Adipose tissue (tissue), 3 donors: ENCODE results near the gene PNMA8C. TPM values are rescaled to one million over a fixed set of nuclear protein-coding genes. Genes with fewer than 3 reads are reported as not detected.
"Not testable (repeated sequence)": the region's sequence is repeated elsewhere in the genome, so short reads cannot be mapped to it uniquely, and the experiment has no call there.

Experiments used
- H3K27ac ChIP-seq: one replicate; pipeline ENCODE4 v1.5.1; 2013; ENCODE audit warnings: low read depth, low read length
- WGBS, 3 donors: extraction: QIAGEN DNeasy Blood & Tissue Kit; methylation state at CpG; one replicate each; pipeline ENCODE4 v1.1.7; 2013; 5-methylcytosine and 5-hydroxymethylcytosine counted together
- polyA plus RNA-seq, 3 donors: library from polyadenylated mRNA; stranded (reverse); fragments of 200-250 nt; gene quantifications; one replicate each; pipeline ENCODE4 v1.2.3, GENCODE V29; 2013
- donor health status: healthy with polysubstance abuse.
- donor health status: Bipolar disorder and iron deficiency.
- donor health status: healthy.

PNMA8C gene
- polyA plus RNA-seq, 3 donors: 0.03 TPM; not detected in 2

- 77 to 87% (median 85%) methylated on average over 15 of the region's 15 CpGs for WGBS, 3 donors
- H3K27ac ChIP-seq: no peak overlapping the region
Measured at GRCh38 chr19:46381756-46382345, 46.9 kb downstream of the PNMA8C start.

- WGBS, 3 donors: 94 to 100% (median 100%) methylated on average over 2 of the region's 2 CpGs
- no peak overlapping the region for H3K27ac ChIP-seq
Measured at GRCh38 chr19:46381346-46381745, 47.4 kb downstream of the PNMA8C start.

- WGBS, 3 donors: 90 to 94% (median 93%) methylated on average over 2 of the region's 2 CpGs
- no peak overlapping the region for H3K27ac ChIP-seq
Measured at GRCh38 chr19:46380690-46381089, 48.0 kb downstream of the PNMA8C start.

- WGBS, 3 donors: 33 to 57% (median 46%) methylated on average over 2 of the region's 2 CpGs
- no peak overlapping the region for H3K27ac ChIP-seq
Measured at GRCh38 chr19:46378268-46378667, 50.5 kb downstream of the PNMA8C start.

- WGBS, 3 donors: 92 to 95% (median 94%) methylated on average over 20 of the region's 20 CpGs
- H3K27ac ChIP-seq: no peak overlapping the region
Measured at GRCh38 chr19:46376241-46377153, 52.2 kb downstream of the PNMA8C start.

GRCh38 chr19:46375476-46376067, 53.2 kb downstream of the PNMA8C start:
- WGBS, 3 donors: 94 to 99% (median 95%) methylated on average over 18 to 22 of the region's 22 CpGs
- H3K27ac ChIP-seq: not testable (repeated sequence)

Other genes with a start within 250 kb of the PNMA8C start
- not detected for gene IGFL1, start 199.2 kb downstream of the PNMA8C start, polyA plus RNA-seq
- 10 to 100 TPM in 2 of 3 donors, 1 to 10 TPM in 1; 9.5 to 99.1 (median 25.0) TPM for gene HIF3A, start 131.9 kb downstream of the PNMA8C start, polyA plus RNA-seq
- 10 to 100 TPM; 22.2 to 38.3 (median 28.1) TPM for gene PPP5C, start 81.8 kb downstream of the PNMA8C start, polyA plus RNA-seq
- 1 to 10 TPM; 1.1 to 8.9 (median 8.0) TPM for gene CCDC8, start 15.4 kb downstream of the PNMA8C start, polyA plus RNA-seq
- gene PNMA8A, start 42.6 kb upstream of the PNMA8C start, polyA plus RNA-seq: 1 to 10 TPM in 2 of 3 donors, under 1 TPM in 1; 0.13 to 3.7 (median 2.2) TPM
- gene PNMA8B, start 66.9 kb upstream of the PNMA8C start, polyA plus RNA-seq: 1 to 10 TPM in 1 of 3 donors, under 1 TPM in 2; 0.79 to 1.9 (median 0.85) TPM
- gene CALM3, start 172.4 kb upstream of the PNMA8C start, polyA plus RNA-seq: 100 to 1,000 TPM in 2 of 3 donors, 10 to 100 TPM in 1; 83.9 to 276 (median 115) TPM
- 1 to 10 TPM; 2.0 to 7.1 (median 3.5) TPM for gene PTGIR, start 196.2 kb upstream of the PNMA8C start, polyA plus RNA-seq
- not detected for gene GNG8, start 207.3 kb upstream of the PNMA8C start, polyA plus RNA-seq
- gene DACT3, start 232.2 kb upstream of the PNMA8C start, polyA plus RNA-seq: 1 to 10 TPM in 2 of 3 donors, under 1 TPM in 1; 0.41 to 3.6 (median 1.3) TPM